Inflammatory macrophage treated with lipopolysaccharide for 4 hours (primary cell): Measurements from ENCODE around the gene AGPAT1.
"Not testable (repeated sequence)": the region's sequence is repeated elsewhere in the genome, so short reads cannot be mapped to it uniquely, and the experiment has no call there.

Source experiments
- DNase-seq: peaks from one replicate; pipeline ENCODE4 v3.0.0-alpha.2; 2020

Gene AGPAT1

DNA sequence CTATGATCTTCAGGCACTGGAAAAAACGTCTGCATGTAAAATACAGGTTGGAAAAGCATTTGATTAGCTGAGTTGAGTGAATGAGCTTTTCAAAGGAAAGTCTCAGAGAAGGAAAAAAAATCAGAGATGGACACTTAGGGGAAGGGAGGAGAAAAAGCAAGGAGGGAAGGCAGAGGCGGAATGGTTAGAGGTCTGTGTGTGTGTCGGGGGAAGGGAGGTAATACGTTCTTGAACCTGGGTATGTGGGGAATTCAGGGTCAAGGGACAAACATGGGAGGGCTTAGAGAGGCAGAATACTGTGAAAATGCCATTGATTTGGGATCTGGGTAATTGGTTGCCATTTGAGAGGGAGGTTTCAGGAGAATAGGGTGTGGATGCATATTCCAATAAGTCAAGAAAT, 29.2 kb downstream of the AGPAT1 start:
- DNase-seq, result no peak

DNA sequence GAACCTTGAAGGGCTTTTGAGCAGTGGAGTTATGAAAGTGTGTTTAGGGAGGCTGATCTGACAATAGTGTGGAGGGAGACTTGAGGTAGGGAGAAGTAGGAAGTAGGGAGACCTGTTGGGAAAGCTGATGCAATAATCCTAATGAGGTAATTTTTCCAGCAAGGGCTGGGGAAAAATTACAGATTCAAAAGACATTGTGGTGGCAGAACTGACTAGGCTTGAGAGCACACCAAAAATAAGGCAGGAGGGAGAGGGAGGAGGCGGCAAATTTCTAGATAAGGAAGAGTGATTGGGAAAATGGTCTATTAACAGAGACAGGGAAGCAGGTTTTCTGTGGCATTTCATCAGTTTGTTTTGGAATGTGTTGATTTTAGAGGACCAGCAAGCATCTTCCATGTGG, 29.6 kb downstream of the AGPAT1 start:
- no peak for DNase-seq

DNA sequence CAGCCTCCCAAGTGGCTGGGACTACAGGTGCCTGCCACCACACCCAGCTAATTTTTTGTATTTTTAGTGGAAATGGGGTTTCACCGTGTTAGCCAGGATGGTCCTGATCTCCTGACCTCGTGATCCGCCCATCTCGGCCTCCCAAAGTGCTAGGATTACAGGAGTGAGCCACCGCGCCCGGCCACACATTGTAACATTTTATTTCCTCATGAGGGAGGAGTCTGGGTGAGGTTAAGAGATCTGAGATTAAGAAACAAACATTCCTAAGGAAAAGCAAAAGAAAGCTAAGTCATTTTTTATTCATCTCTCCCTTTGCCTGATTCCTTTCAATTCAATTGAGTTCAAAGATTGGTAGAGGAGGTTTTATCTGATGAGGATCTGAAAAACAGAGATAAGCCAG, 31.6 kb downstream of the AGPAT1 start:
- DNase-seq, result not testable (repeated sequence)

DNA sequence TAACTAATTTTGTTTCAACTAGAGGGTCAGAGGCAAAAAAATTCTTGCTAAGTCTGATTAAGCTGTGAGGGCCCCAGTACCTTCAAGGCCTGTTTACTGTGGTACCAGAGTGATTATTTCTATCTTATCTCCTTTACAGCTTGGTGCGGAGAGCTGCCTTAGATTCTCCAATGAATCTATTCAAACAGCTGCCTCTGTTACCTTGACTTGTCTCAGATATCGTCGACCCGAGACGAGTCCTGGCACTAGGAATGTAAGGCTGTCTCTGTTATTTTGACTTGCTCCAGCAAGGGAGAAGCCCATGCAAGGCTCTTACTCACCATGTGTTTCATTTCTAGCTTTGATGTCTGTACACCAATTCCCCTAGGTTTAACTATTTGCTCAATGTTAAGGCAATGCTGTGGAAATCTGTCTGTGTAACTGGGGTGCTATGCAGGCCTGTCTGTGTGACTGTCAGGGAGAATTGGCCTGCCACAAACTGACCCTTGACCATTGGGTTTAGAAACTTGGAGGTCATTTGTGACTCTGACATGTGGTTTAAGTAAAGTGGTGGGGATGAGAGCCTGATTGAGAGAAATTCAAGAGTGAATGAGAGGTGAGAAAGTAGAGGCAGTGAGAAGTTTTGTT, 35.4 kb downstream of the AGPAT1 start:
- no peak for DNase-seq

DNA sequence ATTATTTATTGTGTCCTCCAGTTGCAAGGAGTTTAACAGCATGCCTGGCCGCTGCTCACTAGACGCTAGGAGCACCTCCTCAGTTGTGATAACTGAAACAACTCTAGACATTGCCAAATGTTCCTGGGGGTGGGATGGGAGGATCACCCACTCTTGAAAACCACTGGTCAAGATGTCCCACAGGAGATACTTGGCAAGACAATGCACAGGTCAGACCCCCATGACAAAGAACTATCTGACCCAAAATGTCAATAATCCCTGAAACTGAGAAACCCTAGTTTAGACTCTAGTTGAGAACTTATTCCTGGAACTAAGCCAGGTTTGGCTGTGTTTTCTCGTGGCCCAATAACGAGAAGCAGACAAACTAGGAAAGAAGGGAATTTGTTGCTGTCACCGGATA, 36.3 kb downstream of the AGPAT1 start:
- DNase-seq, result no peak

DNA sequence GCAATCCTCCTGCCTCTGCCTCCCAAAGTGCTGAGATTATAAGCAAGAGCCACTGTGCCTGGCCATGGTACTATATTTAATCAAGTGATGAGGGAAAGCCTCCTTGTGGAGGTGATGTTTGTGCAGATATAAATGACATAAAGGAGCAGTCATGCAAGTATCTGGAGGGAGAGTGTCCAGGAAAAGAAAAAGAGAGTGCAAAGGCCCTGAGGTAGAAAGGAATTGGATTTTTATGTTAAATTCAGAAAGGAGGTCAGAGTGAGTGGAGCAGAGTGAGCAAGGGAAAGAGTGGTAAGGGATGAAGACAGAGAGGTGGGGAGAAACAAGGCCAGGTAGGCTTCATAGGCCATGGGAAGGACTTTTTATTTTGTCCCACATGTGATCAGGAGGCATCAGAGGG, 38.4 kb downstream of the AGPAT1 start:
- DNase-seq, result no peak

DNA sequence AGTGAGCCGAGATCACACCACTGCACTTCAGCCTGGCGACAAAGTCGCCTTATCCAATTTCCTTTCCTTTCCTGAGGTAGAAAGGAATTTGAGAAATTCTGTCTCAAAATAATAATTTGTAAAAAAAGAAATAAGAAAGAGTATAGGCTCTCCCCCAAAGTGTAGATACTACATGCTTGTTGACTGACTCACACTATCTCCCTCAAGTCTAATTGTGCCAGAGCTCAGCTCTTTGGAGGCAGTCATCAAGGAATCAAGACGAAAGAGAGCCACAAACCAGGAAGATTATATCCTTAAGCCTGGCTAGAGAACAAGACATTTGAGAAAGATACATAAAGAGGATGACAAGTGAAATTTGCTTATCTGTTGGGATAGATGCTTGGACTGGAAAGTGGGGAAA, 42.1 kb downstream of the AGPAT1 start:
- DNase-seq, result no peak

DNA sequence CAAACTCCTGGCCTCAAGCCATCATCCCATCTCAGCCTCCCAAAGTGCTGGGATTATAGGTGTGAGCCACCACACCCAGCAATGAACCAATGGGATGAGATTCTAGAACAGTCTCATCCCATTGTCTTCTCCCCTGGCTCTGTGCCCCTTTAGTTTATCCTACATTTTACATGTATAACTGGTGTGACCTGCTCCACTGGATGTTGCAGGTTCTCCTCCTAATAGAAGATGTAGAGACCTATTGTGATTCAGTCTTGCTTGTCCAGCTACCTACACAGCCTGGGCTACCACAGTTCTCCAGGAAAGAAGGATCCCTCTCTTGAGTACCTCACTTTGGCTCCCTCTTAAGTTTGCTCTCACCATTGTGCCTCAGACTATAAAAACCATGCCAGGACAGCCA, 43.8 kb downstream of the AGPAT1 start:
- no peak for DNase-seq

DNA sequence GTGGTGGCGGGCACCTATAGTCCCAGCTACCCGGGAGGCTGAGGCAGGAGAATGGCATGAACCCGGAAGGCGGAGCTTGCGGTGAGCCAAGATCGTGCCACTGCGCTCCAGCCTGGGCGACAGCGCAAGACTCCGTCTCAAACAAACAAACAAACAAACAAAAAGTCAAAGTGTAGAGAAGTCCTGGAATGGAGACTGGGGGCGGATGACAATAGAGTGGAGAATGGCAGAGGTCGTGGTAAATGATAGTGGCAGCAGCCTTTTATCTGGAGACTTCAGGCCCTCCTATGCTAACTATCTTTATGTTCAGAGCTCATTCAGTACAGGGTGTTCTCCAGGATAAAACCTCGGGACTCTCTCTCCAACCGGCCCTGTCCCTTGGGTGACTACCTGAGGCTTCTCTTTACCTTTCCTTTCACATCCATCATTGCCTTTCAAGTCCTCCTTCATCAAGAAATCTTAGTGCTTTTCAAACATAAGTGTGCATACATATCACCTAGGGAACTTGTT, 44.4 kb downstream of the AGPAT1 start:
- no peak for DNase-seq

DNA sequence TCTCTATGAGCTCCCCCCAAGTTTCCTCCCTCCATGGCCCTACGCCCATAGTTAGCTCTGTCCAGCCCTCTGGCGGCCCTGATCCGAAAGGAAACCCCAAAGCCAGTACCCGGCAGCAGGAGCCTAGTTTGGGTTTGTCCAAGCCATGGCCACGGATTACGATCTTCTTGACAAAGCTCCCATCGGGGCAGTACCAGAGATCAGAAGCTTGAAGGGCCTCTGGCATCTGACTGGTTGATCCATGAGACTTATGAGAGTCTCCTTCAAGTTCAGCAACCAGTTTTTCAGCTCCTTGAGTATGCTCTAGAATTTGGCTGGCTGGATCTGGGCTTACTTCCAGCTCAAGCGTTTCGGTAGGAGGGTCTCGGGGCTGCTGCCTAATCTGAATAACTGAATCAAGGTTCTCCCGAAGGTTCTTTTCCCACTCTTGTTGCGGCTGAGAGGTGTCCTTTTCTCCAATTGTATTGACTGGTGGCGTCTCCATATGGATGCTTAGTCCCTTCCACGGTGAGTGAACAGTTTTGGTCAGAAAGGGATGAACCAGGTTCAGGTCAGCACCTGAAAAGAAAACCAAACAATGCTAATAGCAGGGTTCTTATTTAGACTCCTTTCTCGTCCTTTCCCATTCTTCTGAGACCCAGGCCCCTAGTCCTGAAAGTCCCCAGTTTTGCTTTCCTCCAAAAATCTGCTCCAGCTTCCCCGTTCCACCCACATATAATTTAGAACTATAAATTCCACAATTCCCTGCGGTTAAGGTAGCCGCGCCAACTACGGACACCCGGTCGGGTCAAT, 46.4 kb downstream of the AGPAT1 start:
- no peak for DNase-seq

DNA sequence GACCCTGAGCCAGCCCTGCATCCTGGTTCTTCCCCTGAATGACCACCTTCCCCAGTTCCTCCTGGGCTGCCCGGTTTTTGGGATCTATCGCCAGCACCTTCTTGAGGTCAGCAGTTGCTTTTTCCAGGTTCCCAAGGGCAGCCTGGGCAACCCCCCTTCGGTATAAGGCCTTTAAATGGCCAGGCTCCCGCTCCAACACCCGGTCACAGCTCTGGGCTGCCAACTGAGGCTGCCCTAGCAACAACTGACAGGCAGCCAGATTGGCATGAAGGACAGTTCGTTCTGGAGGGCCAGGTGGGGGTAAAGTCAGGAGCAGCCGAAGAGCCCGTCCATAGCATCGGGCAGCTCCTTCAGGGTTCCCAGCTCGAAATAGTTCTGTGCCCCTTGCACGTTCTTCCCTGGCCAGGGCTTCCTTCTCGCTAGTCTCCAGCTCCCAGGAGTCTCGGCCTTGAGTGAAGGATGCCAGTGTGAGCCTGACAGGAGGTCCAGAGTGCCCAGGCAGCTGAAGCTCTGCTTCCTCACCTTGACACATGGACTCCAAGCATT, 47.1 kb downstream of the AGPAT1 start:
- no peak for DNase-seq

DNA sequence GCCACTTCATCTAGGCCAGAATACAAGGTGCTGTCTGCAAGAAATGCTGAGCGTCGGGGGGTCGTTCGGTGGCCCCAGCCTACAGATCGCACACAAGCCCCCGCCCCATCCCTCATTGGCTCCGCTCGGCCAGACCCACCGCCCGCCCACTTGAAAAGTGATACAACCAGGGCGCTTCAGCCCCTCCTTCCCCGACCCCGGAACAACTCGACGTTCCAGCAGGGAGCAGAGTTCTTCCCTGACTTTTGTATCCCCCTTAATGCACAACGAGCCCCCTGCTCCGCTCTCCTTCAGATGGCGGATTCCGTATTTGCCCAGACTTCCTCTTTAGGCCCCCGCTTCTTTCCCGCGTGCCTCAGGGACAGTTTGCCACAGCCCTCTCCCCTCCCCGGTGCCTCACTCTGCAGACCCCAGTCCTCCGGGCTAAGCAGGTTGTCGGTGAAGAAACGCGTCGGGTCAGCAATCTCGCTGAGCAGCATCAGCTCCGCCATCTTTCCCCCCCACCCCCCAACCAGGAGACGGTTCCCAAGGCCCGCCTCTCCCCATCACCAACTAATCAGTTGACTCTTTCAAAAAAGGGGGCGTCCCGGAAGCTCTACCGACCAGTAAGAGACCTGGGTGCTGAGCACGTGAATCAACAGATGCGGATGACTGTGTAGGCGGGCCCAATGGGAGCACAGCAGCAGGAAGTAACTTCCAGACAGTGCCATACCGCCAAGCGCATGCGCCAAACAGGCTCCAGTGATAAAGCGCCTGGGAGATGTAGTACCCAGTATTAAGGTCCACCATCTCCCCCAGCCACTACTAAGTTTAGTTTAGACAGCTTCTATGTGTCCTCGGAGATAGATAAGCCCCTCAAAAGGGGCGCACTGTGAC, 47.9 kb downstream of the AGPAT1 start, which contains the start of gene ATF6B:
ATF6B (minus strand) TSS at position 530 of the 876 bp plus-strand sequence; CDS start at position 491, 39 bp downstream.
- DNase-seq, result peak; percentile 100

DNA sequence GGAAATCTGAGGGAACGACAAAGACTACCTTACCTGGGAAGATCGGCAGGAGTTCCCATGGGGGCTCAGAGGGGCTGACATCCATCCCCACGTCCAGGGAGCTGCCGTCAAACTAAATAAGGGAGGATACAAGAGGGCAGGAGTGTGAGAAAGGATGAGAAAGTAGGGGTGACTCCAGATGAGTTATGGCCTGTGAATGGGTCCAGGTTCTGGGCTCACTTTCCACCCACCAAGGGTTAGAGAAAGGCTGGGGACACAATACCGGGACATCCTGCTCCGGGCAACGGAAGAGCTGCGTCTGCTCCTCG, 48.5 kb downstream of the AGPAT1 start:
- DNase-seq, result no peak

DNA sequence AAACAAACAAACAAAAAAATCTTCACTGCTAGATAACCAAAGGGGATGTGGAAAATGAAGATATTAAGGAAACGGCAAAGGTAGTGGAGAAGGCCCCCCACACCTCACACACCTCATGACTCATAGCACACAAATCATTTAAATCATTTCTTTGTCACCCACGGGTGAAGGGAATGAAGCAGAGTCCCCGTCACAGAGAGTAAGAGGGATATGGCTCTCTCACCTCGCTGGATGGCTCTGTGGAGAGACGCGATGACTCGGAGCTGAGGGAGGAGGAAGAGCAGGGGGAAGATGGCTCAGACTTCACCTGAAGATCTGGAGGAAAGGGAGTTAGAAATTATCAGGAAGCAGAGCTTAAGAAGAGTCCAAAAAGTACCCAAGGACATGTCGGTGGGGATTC, 49.0 kb downstream of the AGPAT1 start:
- DNase-seq, result no peak

DNA sequence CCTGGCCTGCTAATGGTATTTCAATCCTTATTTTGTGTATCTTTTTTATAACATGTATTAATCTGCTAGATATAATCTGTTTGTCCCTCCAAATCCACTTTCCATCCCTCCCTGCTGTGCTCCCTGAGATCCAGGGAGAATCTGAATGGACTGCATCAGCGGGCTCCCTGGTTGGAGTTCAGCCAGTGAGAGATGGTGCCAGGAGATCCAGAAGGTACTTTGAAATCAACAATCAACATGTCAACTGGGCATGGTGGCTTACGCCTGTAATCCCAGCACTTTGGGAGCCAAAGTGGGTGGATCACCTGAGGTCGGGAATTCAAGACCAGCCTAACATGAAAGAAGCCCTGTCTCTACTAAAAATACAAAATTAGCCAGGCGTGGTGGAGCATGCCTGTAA, 52.2 kb downstream of the AGPAT1 start:
- DNase-seq, result no peak

DNA sequence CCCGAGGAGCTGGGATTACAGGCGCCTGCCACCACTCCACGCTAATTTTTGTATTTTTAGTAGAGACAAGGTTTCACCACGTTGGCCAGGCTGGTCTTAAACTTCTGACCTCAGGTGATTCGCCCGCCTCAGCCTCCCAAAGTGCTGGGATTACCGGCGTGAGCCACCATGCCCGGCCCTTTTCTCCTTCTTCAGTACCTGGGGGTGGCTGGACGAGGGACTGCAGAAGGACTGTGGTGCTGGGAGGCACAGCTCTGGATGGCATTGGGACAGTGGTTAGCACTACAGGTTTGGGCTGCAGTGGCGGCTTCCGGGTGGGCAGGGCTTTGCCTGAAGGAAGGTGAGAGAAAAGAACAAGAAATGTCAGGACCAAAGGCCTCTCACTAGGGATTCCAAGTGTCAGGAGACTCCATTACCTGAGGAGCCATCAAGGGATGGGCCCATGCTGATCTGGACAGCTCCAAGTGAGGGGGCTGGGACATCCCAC, 55.3 kb downstream of the AGPAT1 start:
- DNase-seq, result no peak

DNA sequence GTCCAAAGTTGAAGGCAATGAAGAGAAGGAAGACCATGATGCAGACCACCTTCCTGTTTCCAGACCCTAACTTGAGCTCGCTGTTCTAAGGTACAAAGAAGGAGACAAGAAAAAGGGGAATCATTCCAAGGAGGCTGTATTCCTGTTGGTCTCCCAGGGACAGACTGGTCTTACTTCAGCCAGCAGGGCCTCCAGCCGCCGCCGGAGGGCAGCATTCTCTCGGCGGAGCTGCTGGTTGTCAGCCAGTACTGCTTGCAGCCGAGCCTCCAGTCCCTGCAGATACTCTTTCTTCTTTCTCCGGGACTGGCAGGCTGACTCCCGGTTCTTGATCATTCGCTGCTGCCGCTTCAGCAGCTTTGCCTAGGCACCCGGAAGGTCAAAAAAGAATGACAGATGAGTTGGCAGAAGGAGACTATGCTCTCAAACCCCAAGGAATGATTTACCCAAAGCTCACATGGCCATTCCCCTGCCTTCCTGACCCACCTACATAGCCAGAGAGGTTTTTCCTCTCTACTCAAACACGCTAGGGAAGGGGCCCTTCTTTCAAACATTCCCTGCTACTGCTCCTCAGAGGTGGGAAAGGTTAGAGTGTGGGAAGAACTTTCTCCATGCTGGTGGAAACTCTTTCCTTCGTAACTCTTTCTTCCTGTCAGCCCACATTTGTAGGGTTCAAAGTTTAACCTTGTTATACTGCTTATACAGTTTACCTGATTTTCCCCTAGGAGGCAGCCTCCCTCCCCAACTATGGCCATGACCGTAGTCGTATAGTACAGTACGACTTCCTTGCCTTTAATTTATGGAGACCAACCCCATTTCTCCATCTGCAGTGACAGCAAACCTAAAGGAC, 56.9 kb downstream of the AGPAT1 start:
- DNase-seq, result peak; percentile 74
